Kidney epithelial cell (primary cell): ENCODE data around the gene CCNH. TPM values are rescaled to one million over a fixed set of nuclear protein-coding genes. Genes with fewer than 3 reads are reported as not detected.

Experiments used
- DNase-seq: peaks from one replicate; pipeline ENCODE4 v3.0.0-alpha.2; 2010; ENCODE audit warnings: low read depth
- H3K27me3 ChIP-seq: 2 replicates; pipeline ENCODE4 v1.6.0; 2011; ENCODE audit warnings: low read length; ENCODE audit not compliant: control insufficient read depth, insufficient read depth
- H3K36me3 ChIP-seq: 2 replicates; pipeline ENCODE4 v1.5.1; 2011; ENCODE audit warnings: low read length; ENCODE audit not compliant: control insufficient read depth, insufficient read depth
- H3K4me3 ChIP-seq: 2 replicates; pipeline ENCODE4 v1.5.1; 2011; ENCODE audit warnings: low read depth, mild to moderate bottlenecking, control low read depth, low read length
- CTCF ChIP-seq: IDR thresholded peaks from 2 replicates; pipeline ENCODE4 v1.5.1; 2011; ENCODE audit warnings: mild to moderate bottlenecking, moderate library complexity, low read length, control low read depth, inconsistent platforms; ENCODE audit not compliant: insufficient read depth, poor library complexity, severe bottlenecking
- total RNA-seq: library from RNA; depleted of rRNA; stranded (reverse); fragments of >200 nt; gene quantifications from 2 replicates; pipeline ENCODE4 v1.2.3, GENCODE V29; 2015

CCNH gene
- total RNA-seq, 1 donor from 2014 or later = 57.4 TPM

- Histone ChIP-seq H3K4me3 (no peak overlapping the region), H3K27me3 (no peaks in the 10 kb centered on the region), H3K36me3 (peaks cover 3% of the 10 kb centered on the region)
- no peak for TF ChIP-seq CTCF
- DNase-seq = peak; percentile 56
Observed at GRCh38 chr5:87393331-87393730, 19.4 kb downstream of the CCNH start.

- H3K36me3 ChIP-seq = peaks cover 3% of the 10 kb centered on the region
- no peaks in the 10 kb centered on the region for H3K27me3 ChIP-seq
- H3K4me3 ChIP-seq = no peak overlapping the region
- TF ChIP-seq CTCF = no peak
- no peak for DNase-seq
Observed at GRCh38 chr5:87392801-87393200, 19.9 kb downstream of the CCNH start.

- H3K27me3 ChIP-seq = no peaks in the 10 kb centered on the region
- TF ChIP-seq CTCF = no peak
- peaks cover 3% of the 10 kb centered on the region for H3K36me3 ChIP-seq
- H3K4me3 ChIP-seq = no peak overlapping the region
- no peak for DNase-seq
Observed at GRCh38 chr5:87392170-87392569, 20.6 kb downstream of the CCNH start.

- Histone ChIP-seq H3K4me3 (no peak overlapping the region), H3K36me3 (peaks cover 3% of the 10 kb centered on the region)
Observed at GRCh38 chr5:87390576-87391199, 22.0 kb downstream of the CCNH start.

GRCh38 chr5:87390075-87390474 is 22.7 kb downstream of the CCNH start:
- no peak for TF ChIP-seq CTCF
- peaks cover 3% of the 10 kb centered on the region for H3K36me3 ChIP-seq
- H3K27me3 ChIP-seq = no peaks in the 10 kb centered on the region
- H3K4me3 ChIP-seq = no peak overlapping the region
- no peak for DNase-seq

More at GRCh38 chr5:87390576-87391199, 22.0 kb downstream of the CCNH start:
- no peak for TF ChIP-seq CTCF
- H3K27me3 ChIP-seq = no peaks in the 10 kb centered on the region
- no peak for DNase-seq
